HCT116 (cell line): Measurements from ENCODE around the gene CEBPA. TPM values are rescaled to one million over a fixed set of nuclear protein-coding genes. Genes with fewer than 3 reads are reported as not detected.

Experiments used
- ATAC-seq: fragments of 200-7000 bp; cut with Tn5 transposase; 2 replicates; pipeline ENCODE4 v1.9.1; 2020; ENCODE audit warnings: mild to moderate bottlenecking, moderate library complexity
- BruUV-seq: library from RNA; stranded (reverse); fragments of 400-500 nt; replicated peaks from 2 replicates; lab custom pipeline; 2021; lab: Mats Ljungman, UMichigan
- CTCF ChIA-PET: fragments of 300-600 bp; sonication (Branson Sonifier 250); formaldehyde crosslinking; loops from one replicate; lab custom pipeline; 2021; ENCODE audit warnings: antibody characterized with exemption; lab: Charles Lee
- POLR2A ChIA-PET: fragments of 300-600, 350-600 bp; sonication (Branson Sonifier 250); formaldehyde crosslinking; loops from one replicate; lab custom pipeline; 2021; ENCODE audit warnings: antibody characterized with exemption; lab: Charles Lee
- RAD21 ChIA-PET, 2 experiments: fragments of 300-600 bp; sonication (Branson Sonifier 250); formaldehyde crosslinking; loops; one replicate each; lab custom pipeline; 2023; ENCODE audit warnings: low total read pairs in 2 of 2; ENCODE audit not compliant: uncharacterized antibody in 2 of 2, unreplicated experiment in 2 of 2, low non-redundant PET in 1 of 2; lab: Charles Lee
- DNase-seq: peaks from one replicate; pipeline ENCODE4 v3.0.0-alpha.2; 2010; ENCODE audit warnings: low read depth, low spot score
- H2AFZ ChIP-seq: fragments of 200-600 bp; shearing (Covaris generic), sonication (generic); 2 replicates; pipeline ENCODE4 v1.6.1; 2017; ENCODE audit warnings: low read depth, mixed run types, mixed read lengths, antibody characterized with exemption, low read length; ENCODE audit not compliant: poor library complexity, severe bottlenecking
- H3K27ac ChIP-seq: 2 replicates; pipeline ENCODE4 v1.5.1; 2012; ENCODE audit warnings: low read depth, low read length
- H3K27me3 ChIP-seq: fragments of 200-600 bp; sonication (generic); 2 replicates; pipeline ENCODE4 v1.6.1; 2016; ENCODE audit warnings: mixed run types, low read length, mixed read lengths; ENCODE audit not compliant: insufficient read depth
- H3K36me3 ChIP-seq, 2 experiments: fragments of 200-500 bp in 1 of 2; fragments of 200-600 bp in 1 of 2; sonication (Bioruptor generic) in 1 of 2; sonication (generic) in 1 of 2; 2 replicates each; pipeline versions ENCODE4 v1.5.1 to v1.6.1; 2014 to 2016; ENCODE audit warnings: low read length in 2 of 2, inconsistent platforms in 1 of 2, mixed read lengths in 1 of 2, mixed run types in 1 of 2; ENCODE audit not compliant: insufficient read depth in 2 of 2, control insufficient read depth in 1 of 2
- H3K4me1 ChIP-seq, 2 experiments: fragments of 200-600 bp in 1 of 2; sonication (generic) in 1 of 2; 2 replicates each; pipeline versions ENCODE4 v1.5.1 to v1.6.1; 2012 to 2017; ENCODE audit warnings: low read length in 2 of 2, inconsistent platforms in 1 of 2, mild to moderate bottlenecking in 1 of 2, mixed read lengths in 1 of 2, mixed run types in 1 of 2, moderate library complexity in 1 of 2; ENCODE audit not compliant: insufficient read depth in 2 of 2, control insufficient read depth in 1 of 2
- H3K4me2 ChIP-seq: fragments of 200-600 bp; sonication (generic); 2 replicates; pipeline ENCODE4 v1.6.1; 2017; ENCODE audit warnings: mixed run types, low read length, mixed read lengths
- H3K4me3 ChIP-seq, 2 experiments: fragments of 200-600 bp in 1 of 2; sonication (generic) in 1 of 2; replicated peaks in 1 of 2; 2 replicates each; pipeline ENCODE4 v1.5.1; 2011 to 2016; ENCODE audit warnings: low read length in 2 of 2, control low read depth in 1 of 2, low read depth in 1 of 2, mild to moderate bottlenecking in 1 of 2, mixed read lengths in 1 of 2, mixed run types in 1 of 2
- H3K79me2 ChIP-seq: fragments of 200-600 bp; sonication (generic); 2 replicates; pipeline ENCODE4 v1.6.1; 2017; ENCODE audit warnings: mild to moderate bottlenecking, mixed run types, low read length, moderate library complexity, mixed read lengths; ENCODE audit not compliant: insufficient read depth
- H3K9ac ChIP-seq: fragments of 200-600 bp; sonication (generic); 2 replicates; pipeline ENCODE4 v1.6.1; 2016; ENCODE audit warnings: low read length, mixed read lengths
- H3K9me2 ChIP-seq: fragments of 200-600 bp; sonication (generic), shearing (Covaris generic); 2 replicates; pipeline ENCODE4 v1.6.1; 2017; ENCODE audit warnings: mixed run types, mild to moderate bottlenecking, moderate library complexity; ENCODE audit not compliant: insufficient read depth
- H3K9me3 ChIP-seq, 2 experiments: fragments of 200-500 bp in 1 of 2; fragments of 200-600 bp in 1 of 2; sonication (Bioruptor generic) in 1 of 2; sonication (generic) in 1 of 2; 2 replicates each; pipeline ENCODE4 v1.6.1; 2014 to 2017; ENCODE audit warnings: low read length in 2 of 2, mixed read lengths in 2 of 2, inconsistent platforms in 1 of 2, low read depth in 1 of 2, mild to moderate bottlenecking in 1 of 2, mixed run types in 1 of 2, moderate library complexity in 1 of 2; ENCODE audit not compliant: control insufficient read depth in 1 of 2, insufficient read depth in 1 of 2
- H4K20me1 ChIP-seq: fragments of 200-600 bp; sonication (generic), shearing (Covaris generic); 2 replicates; pipeline ENCODE4 v1.6.1; 2017; ENCODE audit warnings: mixed run types, mild to moderate bottlenecking, moderate library complexity; ENCODE audit not compliant: insufficient read depth
- EZH2 ChIP-seq: fragments of 200-600 bp; sonication (generic); IDR thresholded peaks from 2 replicates; pipeline ENCODE4 v1.6.1; 2017; ENCODE audit warnings: antibody characterized with exemption, mixed run types
- POLR2AphosphoS5 ChIP-seq: IDR thresholded peaks from 2 replicates; pipeline ENCODE4 v1.6.1; 2011; ENCODE audit warnings: mild to moderate bottlenecking, low read depth, low read length, moderate library complexity
- intact Hi-C: fragments of 100-400 bp; cut with micrococcal nuclease; formaldehyde crosslinking; loops from 2 replicates; pipeline ENCODE4 v1.10.0; 2022
- total RNA-seq: library from RNA; stranded (reverse); gene quantifications from one replicate; pipeline ENCODE4 v1.2.1, GENCODE V29; 2021; ENCODE audit not compliant: unreplicated experiment
- TF ChIP-seq, protein P1 (sequence below): IDR thresholded peaks from 2 replicates; pipeline ENCODE4 v1.6.1; 2012

The CEBPA gene
- total RNA-seq, 1 experiment from 2014 or later = 7.0 TPM

DNA sequence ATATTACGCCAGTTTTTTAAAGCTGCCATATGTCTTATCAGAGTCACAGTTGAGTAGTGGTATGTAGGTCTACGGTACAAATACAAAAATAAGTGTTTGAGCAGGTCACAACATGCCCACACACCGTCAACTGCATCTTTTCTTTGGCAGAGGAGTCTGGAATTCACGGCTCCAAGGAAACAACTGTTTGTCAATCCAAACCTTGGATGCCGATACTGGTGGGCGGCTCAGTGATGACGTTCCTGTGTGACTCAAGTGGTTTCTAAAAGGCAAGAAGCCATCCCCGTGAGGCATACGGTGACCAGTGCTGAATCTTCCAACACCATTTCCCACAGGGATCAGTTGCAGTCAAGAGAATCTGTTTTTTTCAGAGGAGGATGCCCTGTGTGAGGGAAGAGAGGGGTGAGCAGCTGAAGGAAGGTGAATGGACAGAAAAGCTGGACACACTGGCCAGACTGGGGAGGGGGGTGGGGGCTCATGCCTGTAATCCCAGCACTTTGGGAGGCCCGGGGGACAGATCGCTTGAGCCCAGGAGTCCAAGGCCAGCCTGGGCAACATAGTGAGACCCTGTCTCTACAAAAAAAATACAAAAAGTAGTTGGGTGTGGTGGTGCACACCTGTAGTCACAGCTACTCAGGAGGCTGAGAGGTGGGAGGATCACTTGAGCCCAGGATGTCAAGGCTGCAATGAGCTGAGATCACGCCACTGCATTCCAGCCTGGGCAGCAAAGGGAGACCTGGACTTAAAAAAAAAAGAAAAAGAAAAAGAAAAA lies 48.4 kb upstream of the CEBPA start (continued):
- TF ChIP-seq EZH2 = no peak

GRCh38 chr19:33349319-33350289 lies 47.3 kb upstream of the CEBPA start:
- H2AFZ ChIP-seq = no peak overlapping the region
- no peak for DNase-seq

More at GRCh38 chr19:33349319-33350289, 47.3 kb upstream of the CEBPA start:
- Histone ChIP-seq H4K20me1 (no peaks in the 10 kb centered on the region), H3K9me2 (no peaks in the 10 kb centered on the region), H3K27me3 (peaks cover 16% of the 10 kb centered on the region; the same call in 1 of the 2 replicates), H3K36me3 (no peaks in the 10 kb centered on the region), H3K9me3 (no peaks in the 10 kb centered on the region), H3K27ac (no peak overlapping the region), H3K9ac (no peak overlapping the region), H3K4me1 (no peaks in the 10 kb centered on the region; a peak in 1 of 4 replicates), H3K79me2 (no peaks in the 10 kb centered on the region), H3K4me3 (no peak overlapping the region), H3K4me2 (no peak overlapping the region)
- intact Hi-C loops = no loop called here
- TF ChIP-seq, protein P1, sequence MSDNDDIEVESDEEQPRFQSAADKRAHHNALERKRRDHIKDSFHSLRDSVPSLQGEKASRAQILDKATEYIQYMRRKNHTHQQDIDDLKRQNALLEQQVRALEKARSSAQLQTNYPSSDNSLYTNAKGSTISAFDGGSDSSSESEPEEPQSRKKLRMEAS = no peak
- no peak for TF ChIP-seq POLR2AphosphoS5
- ChIA-PET CTCF (no interaction called here), POLR2A (no interaction called here), RAD21 (no interaction called here)
- BruUV-seq = no TSS peak
- no peak for ATAC-seq
